Superior temporal gyrus (tissue), 1 donor: ENCODE data around the gene PMS1.
"Not testable (repeated sequence)": the region's sequence is repeated elsewhere in the genome, so short reads cannot be mapped to it uniquely, and the experiment has no call there.

Experiments used
- DNase-seq: peaks from one replicate; pipeline ENCODE4 v3.0.0-alpha.2; 2016; ENCODE audit errors: extremely low spot score

PMS1 gene

DNA sequence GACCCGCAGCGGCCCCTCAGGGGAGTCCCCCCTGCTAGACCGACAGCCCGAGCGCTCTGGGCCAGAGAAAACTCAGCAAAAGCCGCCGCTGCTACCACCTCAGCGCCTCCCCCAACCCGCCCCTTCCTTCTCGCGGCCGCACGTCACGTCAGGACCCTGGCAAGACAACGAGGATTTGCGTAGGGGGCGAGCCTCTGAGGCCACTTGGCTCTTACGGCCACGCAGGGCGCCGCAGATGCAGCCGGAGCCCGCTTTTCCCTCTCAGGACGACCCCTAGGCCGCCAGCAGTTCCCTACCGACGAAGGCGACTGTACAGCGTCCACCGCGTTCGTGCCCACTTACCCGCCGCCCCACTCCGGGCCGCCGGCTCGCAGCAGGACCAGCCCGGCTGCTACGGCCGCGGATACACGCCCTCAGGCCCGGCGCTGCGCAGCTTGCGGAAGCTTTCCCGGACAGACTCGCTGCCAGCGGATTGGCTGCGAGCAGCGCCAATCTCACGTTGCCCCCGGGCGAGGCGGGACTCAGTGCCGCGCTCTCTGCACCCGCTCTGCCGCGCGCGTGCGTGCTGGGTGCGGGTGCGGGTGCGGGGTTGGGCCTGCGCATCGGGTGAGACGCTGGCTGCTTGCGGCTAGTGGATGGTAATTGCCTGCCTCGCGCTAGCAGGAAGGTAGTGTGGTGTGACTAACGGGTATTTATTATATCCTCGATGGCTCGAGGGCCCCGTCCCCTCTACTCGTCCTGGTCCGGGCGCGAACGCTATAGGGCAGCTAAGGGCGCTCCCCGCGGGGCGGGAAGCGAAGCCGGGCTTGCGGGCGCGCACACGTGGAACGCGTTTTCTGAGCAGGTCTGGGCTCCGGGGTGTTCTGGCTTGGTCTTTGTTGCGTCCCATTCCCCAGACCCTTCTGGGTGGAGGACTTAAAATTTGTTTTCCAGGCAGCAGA, at the start of gene PMS1, which contains the start of gene ORMDL1:
TSS of gene PMS1 (plus strand) at position 524 of the 941 bp plus-strand sequence. CDS start 7,360 bp downstream, outside the sequence.
TSS of gene ORMDL1 (minus strand) at position 413 of the 941 bp plus-strand sequence. CDS start 1,744 bp downstream, outside the sequence.
- DNase-seq, result peak; percentile 98

DNA sequence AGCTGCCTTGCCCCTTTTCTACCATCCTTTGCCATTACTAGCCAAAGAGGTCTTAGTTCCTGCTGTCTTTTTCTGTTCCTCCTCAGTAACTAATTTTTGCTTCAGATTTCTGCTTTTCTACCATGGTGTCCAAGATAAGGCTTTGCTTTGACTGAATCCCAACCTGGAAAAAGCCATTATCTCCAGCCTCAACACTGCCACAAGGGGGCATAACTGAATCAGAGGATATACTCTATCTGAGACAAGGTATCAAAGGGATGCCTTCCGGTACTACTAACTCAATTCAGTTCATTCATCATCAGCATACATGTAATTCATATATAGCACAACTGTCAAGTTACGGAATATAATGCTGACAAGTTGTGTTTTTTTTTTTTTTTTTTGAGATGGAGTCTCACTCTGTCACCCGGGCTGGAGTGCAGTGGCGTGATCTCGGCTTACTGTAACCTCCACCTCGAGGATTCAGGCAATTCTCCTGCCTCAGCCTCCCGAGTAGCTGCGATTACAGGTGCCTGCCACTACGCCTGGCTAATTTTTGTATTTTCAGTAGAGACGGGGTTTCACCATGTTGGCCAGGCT, 33.1 kb upstream of the PMS1 start:
- DNase-seq, result peak; percentile 56

DNA sequence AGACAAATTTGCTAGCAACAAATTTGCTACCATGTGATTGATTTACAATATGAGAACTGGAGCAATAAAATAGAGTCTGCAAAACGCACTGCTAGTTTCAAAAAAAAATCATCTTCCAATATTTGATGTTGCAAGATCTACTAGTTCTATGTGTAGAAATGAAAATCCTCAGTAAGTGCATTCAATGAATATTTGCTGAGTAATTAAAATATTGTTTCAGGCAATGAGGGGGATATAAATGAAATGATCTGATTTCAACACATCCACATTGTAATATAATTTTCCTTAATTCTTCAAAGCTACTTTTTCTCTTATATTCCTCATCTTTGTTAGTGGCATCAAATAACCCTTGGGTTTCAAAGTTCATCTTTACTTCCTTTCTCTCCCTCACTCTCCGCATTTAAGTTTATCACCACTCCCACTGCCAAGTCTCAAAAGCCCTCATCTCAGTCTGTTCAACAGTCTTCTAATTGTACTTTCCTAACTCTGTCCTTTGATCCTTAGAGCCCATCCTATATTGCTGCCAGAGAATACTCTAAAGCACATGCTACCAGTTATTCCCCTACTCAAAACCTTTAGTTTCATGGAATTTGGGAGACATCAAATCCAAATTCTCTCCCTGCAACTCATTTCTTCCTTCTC, 27.8 kb upstream of the PMS1 start:
- DNase-seq, result no peak

DNA sequence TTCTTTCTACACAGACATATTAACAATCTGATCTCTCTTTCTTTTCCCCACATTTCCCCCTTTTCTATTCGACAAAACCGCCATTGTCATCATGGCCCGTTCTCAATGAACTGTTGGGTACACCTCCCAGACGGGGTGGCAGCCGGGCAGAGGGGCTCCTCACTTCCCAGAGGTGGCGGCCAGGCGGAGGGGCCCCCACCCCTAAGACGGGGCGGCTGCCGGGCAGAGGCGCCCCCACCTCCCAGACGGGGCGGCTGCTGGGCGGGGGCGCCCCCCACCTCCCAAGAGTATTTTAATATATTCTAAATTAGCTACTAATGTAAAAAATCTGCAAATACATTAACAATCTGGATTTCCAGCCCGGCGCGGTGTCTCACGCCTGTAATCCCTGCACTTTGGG, 24.1 kb upstream of the PMS1 start:
- not testable (repeated sequence) for DNase-seq

DNA sequence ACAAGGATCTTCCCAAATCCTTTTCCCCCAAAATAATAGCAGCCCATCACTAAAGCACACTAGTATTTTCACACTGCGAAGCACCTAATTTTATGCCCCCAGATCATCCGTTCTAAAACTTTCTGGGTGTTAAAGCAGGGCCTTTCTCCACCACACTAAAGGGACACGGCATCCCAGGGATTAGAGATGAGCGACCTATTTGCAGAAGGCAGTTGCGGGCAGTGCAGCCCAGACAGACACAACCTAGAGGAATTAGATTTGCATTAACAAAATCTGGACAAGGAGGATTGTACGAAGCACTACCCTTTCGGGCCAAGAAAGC, 22.1 kb upstream of the PMS1 start:
- DNase-seq, result no peak

DNA sequence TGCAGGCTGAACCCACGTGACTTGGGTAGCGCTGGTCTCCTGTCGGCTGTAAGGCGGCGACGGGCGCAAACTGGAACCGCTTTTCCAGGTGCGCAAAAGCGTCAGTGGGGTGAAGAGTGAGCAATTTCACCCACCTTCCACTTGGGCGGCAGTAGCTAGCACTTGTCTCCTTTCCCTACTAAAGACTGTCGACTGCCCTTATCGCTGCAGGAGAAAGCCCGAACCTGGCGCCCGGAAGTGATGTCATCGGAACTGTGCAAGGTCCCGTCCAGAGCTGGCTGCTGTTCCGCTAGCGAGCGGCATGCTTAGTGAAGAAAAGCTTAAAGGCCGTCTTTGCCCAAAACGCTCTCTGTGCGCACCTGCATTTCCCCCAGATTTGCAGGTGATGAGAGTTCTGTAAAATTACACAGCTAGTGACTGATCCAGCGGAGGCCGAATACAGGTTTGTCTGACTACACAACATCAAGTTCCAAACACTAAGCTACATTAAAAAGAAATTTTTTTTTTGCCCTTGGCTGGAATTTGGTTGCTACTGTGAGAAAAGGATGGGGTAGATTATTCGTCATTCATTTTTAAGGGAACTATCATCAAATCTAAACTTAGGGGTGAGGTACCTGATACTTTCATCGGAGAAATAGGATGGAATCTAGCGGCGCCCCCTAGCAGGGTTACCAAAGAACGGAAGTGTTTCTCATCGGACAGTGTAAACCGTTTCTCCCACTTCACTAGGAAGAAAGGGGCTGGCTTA, 21.5 kb upstream of the PMS1 start, which contains the start of gene OSGEPL1:
TSS of gene OSGEPL1 (minus strand) at position 242 of the 748 bp plus-strand sequence. CDS start 1,152 bp downstream, outside the sequence.
- DNase-seq, result peak; percentile 98

DNA sequence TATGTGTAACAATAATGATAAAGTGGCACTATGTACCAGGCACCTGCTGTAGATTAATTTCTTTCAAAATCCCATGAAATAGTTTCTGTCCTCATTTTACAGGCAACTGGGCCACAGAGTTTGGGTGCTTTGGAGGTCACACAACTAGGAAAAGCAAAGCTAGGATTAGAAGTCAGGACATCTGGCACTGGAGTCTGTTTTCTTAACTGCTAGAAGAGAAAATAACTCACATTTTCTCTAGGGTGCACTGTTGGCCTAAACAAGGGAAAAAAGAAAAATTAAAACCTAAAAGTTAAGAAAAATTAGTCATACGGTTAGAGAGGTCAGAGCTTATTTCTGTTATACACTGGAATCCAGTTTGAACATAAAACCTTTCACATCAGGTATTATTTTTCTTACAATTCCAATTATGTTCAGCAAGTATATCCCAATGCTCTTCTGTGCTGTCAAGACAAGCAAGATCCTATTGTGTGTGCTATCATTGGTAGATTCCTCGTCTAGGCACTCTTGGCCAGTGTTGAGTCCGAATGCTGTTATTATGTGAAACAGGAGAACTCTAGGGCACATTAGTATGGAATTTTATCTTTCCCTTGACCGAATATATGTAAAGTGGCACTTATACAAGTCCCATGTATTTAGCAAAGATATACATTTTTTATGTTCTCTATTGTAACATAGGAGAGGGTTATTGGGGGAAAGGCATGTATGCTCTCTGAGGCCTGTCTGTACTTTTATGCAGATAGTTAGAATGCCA, 20.2 kb upstream of the PMS1 start:
- DNase-seq, result no peak

DNA sequence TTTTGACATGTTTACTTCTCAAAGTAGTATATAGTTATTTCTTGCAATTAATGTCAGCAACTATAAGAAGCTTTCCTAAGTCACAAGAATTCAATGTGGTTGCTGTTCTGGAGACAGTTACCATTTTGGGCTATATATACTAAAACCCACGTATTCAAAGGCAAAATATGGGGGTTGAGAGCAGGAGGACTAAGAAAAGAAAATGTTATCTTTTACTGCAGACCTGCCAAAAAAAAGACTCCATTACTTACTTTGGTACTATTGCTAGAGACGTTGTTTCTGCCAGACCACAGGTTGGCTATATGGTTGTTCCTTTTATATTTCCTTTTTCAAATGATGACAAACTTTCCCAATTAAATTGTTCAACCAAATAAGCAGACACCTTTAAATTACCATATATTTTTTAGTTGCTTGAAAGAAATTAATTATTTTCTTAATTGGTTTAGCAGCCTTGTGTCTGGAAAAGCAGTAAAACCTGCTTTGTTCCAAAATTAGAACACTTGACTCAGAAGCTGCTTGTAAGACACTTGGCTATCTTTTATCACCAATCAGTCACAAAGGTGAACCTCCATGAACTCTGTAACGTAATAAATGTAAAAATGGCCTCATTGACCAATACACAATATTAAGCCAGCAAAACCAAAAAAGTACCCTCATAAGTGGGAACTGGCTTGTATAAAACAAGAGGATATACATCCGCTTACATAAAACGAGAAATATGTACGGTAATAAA, 13.5 kb upstream of the PMS1 start:
- DNase-seq, result no peak

DNA sequence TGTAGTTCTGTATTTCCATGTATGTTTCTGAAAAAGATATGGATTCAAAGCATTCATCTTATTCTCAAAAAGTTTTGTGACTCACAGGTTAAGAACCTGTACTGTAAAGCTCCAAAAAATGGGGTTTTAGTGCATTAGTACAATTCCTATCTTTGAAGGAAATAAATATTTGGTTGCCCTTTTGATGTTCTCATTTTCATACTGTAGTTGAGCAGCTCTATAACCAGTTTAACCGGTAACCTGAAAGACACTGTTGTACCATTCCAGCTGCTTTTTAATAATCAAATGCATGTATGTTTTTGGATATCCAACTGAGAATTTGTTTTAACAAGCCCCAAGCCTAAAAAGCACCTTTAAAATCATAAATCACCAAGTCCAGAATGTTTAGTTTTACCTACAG, 12.0 kb upstream of the PMS1 start:
- DNase-seq, result no peak

DNA sequence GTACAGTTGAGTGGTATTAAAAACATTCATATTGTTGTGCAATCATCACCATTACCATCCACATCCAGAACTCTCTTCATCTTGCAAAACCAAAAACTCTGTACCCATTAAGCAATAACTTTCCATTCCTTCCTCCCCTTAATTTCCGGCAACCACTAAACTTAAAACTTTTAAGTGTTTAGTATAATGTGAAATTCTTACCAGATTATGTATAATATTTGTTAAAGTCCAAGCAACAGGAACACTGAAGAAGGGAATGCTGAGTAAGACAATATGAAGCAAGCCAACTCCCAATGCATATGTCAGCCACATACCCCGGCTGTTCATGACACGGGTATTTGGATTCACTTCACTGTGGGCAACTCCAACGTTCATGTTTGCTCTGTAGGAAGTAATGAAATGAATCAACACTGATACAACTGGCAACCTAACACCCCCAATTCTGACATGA, 2.0 kb upstream of the PMS1 start:
- DNase-seq, result no peak

DNA sequence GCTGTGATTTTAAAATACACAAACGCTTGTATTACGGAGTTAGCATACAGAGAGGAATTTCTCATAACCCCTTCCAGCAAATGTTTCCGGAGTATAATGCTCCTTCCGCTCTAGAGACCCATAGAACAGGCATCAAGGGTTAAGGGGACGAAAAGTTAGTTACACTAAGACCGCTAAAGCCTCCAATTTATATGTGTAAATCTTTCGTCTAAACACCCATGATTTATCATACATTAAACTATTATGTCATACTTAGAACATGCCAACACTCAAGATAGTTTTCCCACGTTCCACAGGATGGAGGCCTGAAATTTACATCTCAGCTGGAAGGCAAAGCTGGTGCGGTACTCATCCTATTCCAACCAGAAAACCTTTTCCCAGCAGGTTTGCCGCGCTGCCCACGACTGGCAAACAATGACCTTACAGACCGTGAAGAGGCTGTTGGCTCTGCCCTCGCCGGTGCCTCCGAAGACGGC, 761 bp upstream of the PMS1 start:
- peak; percentile 69 for DNase-seq

DNA sequence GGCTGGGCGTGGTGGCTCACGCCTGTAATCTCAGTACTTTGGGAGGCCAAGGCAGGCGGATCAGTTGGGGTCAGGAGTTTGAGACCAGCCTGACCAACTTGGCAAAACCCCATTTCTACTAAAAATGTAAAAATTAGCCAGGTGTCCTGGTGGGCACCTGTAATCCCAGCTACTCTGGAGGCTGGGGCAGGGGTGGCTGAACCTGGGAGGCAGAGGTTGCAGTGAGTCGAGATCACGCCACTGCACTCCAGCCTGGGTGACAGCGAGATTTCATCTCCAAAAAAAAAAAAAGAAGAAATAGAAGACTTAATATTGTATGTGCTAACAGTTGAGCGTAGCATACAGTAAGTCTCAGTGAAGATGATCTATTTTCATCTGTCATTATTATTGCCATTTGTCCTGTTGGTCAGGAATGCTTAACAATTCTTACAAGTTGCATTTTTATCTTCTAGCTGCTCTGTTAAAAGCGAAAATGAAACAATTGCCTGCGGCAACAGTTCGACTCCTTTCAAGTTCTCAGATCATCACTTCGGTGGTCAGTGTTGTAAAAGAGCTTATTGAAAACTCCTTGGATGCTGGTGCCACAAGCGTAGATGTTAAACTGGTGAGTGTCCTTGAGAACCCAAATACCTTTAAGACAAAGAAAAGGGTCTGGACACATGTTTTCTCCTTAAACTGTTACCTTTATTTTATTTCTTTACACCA, 7.2 kb downstream of the PMS1 start:
- no peak for DNase-seq

DNA sequence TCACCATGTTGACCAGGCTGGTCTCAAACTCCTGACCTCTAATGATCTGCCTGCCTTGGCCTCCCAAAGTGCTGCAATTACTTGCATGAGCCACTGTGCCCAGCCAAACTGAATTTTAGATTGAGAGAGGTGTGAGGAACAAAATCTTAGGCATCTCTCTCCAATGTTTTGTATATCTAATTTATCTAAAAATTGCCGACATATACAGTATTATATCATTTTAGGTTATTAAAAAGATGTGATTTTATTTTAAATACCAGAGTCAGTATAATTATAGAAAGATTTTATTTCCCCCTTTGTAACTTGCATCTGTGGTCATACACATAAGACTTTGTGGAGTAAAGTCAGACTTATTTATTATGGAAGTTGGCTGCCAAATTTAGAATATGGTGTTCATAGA, 10.1 kb downstream of the PMS1 start:
- no peak for DNase-seq

DNA sequence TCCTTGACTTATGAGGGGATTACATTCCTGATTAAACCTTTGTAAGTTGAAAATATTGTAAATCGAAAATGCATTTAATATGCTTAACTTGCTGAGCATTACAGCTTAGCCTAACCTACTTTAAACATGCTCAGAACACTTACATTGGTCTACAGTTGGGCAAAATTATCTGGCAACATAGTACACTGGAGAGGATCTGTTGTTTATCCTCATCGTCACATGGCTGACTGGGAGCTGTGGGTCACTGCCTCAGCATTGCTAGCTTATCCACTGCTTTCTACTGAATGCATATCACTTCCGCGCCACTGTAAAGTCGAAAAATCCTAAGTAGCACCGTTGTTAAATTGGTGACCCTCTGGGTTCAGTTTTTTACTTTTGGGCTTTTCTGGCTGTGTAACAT, 13.7 kb downstream of the PMS1 start:
- no peak for DNase-seq

DNA sequence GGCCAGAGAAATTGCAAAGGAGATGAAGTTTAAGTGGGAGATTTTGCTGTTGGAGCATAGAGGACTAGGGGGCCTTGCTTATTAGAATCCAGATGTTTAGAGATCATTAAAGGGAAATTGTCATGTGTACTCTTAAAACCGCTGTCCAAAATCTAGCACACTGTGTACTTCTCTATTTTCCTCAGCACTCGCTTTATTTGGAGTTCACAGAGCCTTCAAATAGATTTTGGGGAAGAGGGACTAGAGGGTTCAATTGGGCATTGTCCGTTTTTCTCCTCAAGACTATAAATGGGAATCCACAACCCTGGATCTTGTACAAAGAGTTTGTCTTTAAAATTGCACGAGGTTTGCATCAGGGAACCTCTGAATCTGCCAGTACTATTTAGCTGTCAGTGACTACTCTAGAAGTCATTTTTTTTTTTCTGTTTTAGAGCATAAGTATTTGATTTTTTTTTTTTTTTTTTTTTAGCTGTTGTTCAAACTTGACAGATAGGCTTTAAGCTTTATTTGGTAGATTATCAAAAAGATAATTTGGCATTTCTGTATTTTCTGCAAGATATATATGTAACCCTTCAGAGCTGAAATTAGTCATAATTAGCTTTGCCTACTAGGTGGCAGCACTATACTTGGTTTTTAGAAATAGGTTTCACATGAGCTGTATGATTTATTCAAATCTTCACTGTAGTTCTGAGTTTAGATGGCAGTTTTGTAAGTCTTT, 14.2 kb downstream of the PMS1 start:
- DNase-seq, result peak; percentile 79

DNA sequence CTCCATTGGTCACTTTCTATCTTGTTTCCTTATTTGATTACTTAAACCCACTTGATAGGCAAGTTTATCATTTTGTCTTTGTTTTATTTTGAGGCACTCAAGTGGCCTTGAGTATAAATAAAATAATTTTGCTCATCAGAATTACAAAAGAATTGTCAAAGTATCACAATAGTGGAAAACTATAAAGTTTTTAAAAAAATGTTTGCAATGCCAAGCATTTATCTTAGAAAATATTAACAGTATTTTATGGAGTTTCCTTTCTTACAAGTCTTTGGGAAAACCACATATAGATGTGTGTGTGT, 14.7 kb downstream of the PMS1 start:
- DNase-seq, result no peak

DNA sequence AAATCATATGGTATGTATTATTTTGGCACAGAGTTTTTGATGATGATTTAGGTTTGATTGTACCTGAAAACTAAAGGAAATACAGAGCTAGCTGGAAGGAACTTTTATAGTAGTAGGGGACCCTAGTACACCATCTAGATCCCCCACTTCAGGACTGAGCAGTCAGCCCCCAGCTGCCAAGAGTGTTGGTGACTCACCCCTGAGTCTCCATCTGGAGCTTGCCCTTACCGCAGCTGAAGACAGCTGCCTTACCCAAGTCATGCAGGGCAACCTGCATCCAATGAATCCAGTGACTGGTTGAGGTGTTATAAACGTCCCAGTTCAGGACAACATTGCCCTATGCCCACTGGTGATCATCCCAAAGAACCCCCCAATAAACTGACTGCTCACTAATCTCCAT, 15.3 kb downstream of the PMS1 start:
- DNase-seq, result no peak

DNA sequence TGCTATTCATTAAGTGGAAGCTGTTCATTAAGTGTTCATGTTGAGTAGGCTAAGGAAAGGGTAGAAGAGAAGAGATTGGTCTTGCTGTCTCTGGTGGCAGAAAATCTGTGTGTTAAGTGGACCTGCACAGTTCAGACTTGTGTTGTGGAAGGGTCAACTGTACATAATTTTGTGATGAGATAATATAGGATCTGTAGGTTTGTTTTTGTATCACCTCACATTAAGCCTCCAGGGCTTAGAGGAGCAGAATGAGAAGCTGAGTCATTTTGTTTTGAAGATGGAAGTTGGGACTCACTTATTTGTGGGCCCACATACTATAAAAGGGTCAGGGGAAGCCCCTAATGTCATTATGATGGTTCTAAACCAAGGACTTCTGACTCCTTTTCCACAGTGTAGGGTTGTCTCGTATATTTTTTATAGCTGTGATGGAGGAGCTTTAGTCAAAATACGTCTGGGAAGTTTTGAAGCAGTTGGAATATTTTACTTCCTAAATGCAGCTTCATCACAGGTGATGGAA, 18.2 kb downstream of the PMS1 start:
- no peak for DNase-seq

DNA sequence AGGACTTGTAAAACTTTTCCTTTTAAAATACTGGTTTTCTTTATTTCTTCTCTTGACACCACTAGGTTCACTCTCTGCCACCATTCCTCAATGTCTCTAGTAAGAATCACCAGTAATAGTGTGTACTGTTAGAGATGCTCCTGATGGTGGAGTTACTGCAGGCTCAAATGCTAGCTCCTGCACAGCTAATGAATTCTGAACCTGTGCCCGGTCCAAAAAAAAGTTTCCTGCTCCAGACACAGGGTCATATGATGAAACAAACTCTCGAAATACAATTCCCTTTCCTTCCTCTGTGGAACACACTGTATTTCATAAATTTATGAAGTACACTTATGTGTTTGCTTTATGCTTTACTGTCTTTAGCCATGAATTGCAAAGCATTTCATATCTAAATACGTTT, 19.2 kb downstream of the PMS1 start:
- DNase-seq, result no peak
